ENCODE data around the gene TRNP1. TPM values are rescaled to one million over a fixed set of nuclear protein-coding genes. Genes with fewer than 3 reads are reported as not detected.

TRNP1 gene
- total and polyA plus RNA-seq, 4 donors: 2.0 to 23.1 (median 15.0) TPM

DNA sequence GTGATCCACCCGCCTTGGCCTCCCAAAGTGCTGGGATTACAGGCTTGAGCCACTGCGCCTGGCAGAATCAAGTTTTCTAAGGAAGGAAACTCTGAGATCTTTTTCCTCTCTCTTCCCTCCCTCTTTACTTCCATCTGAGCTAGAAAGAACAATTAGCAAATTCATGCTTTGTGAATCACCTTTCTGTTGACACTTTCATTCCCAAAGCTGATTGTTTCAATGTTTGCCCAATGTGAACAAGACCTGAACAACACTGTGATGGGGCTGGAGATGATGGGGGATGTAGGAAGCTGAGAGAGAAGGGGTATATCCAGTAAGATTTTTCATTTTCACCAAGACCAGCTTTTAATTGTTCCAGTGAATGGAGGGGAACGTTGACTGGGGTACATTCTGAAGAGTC is 24.8 kb downstream of the TRNP1 start:
- no peak overlapping the region for H3K4me3 ChIP-seq
- H3K9ac ChIP-seq (ENCODE audit: insufficient read depth in 1 of 2, low read length in 2 of 2): no peak overlapping the region
- WGBS, 2 donors: 93 to 95% methylated on average over 3 of the region's 3 CpGs
- TF ChIP-seq, protein P1, sequence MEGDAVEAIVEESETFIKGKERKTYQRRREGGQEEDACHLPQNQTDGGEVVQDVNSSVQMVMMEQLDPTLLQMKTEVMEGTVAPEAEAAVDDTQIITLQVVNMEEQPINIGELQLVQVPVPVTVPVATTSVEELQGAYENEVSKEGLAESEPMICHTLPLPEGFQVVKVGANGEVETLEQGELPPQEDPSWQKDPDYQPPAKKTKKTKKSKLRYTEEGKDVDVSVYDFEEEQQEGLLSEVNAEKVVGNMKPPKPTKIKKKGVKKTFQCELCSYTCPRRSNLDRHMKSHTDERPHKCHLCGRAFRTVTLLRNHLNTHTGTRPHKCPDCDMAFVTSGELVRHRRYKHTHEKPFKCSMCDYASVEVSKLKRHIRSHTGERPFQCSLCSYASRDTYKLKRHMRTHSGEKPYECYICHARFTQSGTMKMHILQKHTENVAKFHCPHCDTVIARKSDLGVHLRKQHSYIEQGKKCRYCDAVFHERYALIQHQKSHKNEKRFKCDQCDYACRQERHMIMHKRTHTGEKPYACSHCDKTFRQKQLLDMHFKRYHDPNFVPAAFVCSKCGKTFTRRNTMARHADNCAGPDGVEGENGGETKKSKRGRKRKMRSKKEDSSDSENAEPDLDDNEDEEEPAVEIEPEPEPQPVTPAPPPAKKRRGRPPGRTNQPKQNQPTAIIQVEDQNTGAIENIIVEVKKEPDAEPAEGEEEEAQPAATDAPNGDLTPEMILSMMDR (IDR thresholded peaks at IDR 0.05; ENCODE audit: control extremely low read depth, extremely low read depth): no peak
- H3K9me3 ChIP-seq (ENCODE audit: control insufficient read depth in 4 of 4, insufficient read depth in 3 of 4, low read length in 3 of 4): no peaks in the 10 kb centered on the region
- no peaks in the 10 kb centered on the region for H3K27me3 ChIP-seq (ENCODE audit: control insufficient read depth in 3 of 3, insufficient read depth in 3 of 3, low read length in 2 of 3)
- peaks cover 0 to 4% (median 0%) of the 10 kb centered on the region in 5 donors for H3K4me1 ChIP-seq (ENCODE audit: control insufficient read depth in 5 of 5, insufficient read depth in 5 of 5, low read length in 5 of 5)
- no peaks in the 10 kb centered on the region for H3K36me3 ChIP-seq (ENCODE audit: control insufficient read depth in 4 of 4, insufficient read depth in 4 of 4, low read length in 4 of 4)
- no peak overlapping the region for H3K27ac ChIP-seq (ENCODE audit: low read depth in 1 of 2, low read length in 1 of 2)
- DNase-seq: no peak
- ATAC-seq (ENCODE audit: insufficient read depth, low FRiP score): no peak

DNA sequence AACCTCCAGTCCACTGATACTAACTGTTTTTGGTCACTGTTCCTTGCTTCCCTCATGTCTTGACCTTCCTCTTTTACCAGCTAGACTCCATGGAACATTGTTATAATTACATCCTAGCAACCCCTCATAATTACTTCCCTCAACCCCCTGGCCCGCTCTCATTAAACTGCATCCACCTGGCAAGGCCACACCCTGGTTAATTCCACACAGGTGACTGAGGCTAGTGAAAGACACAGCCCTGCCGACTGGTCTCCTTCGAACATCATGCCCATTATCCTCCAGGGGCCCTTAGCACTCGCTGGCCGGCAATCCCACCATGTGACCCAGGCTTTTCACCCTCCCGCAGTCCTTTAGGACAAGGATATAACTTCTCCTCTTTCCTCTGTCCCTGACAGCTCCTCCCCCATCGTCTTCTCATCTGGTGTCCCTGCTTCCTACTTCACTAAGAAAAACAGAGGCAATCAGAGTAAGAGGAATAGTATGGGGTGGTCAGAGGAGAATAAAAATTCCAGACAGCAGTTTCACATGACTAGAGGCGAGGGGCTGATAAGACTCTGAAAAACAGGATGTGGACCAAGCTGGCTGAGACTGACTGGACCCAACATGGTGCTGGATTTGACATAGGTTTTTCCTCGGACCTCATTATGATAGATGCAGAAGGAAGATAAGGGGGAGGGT is 28.0 kb downstream of the TRNP1 start:
- no peaks in the 10 kb centered on the region for H3K36me3 ChIP-seq (ENCODE audit: control insufficient read depth in 4 of 4, insufficient read depth in 4 of 4, low read length in 4 of 4)
- no peak overlapping the region for H3K27ac ChIP-seq (ENCODE audit: low read depth in 1 of 2, low read length in 1 of 2)
- WGBS, 2 donors: 61 to 63% methylated on average over 9 of the region's 9 CpGs
- no peak overlapping the region for H3K4me3 ChIP-seq
- no peaks in the 10 kb centered on the region for H3K27me3 ChIP-seq (ENCODE audit: control insufficient read depth in 3 of 3, insufficient read depth in 3 of 3, low read length in 2 of 3)
- TF ChIP-seq, protein P1 (IDR thresholded peaks at IDR 0.05; ENCODE audit: control extremely low read depth, extremely low read depth): no peak
- DNase-seq: peak in 1 of 3 donors; percentile 63
- peaks cover 0 to 4% (median 0%) of the 10 kb centered on the region in 5 donors for H3K4me1 ChIP-seq (ENCODE audit: control insufficient read depth in 5 of 5, insufficient read depth in 5 of 5, low read length in 5 of 5)
- H3K9me3 ChIP-seq (ENCODE audit: control insufficient read depth in 4 of 4, insufficient read depth in 3 of 4, low read length in 3 of 4): no peaks in the 10 kb centered on the region
- no peak for ATAC-seq (ENCODE audit: insufficient read depth, low FRiP score)
- no peak overlapping the region for H3K9ac ChIP-seq (ENCODE audit: insufficient read depth in 1 of 2, low read length in 2 of 2)

DNA sequence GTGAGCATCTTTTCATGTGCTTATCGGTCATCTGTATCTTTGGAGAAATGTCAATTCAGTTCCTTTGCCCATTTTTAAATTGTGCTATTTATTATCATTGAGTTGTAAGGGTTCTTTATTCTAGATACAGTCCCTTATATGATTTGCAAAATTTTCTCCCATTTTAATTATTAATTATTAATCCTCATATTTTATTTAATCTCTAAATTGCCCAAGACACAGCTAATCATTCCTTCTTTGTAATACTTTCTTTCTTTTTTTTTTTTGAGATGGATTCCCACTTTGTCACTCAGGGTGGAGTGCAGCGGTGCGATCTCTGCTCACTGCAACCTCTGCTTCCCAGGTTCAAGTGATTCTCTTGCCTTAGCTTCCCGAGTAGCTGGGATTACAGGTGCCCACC is 32.2 kb downstream of the TRNP1 start:
- Histone ChIP-seq H3K9ac (ENCODE audit: insufficient read depth in 1 of 2, low read length in 2 of 2) (no peak overlapping the region), H3K27ac (ENCODE audit: low read depth in 1 of 2, low read length in 1 of 2) (no peak overlapping the region), H3K4me1 (ENCODE audit: control insufficient read depth in 5 of 5, insufficient read depth in 5 of 5, low read length in 5 of 5) (peaks cover 0 to 7% (median 2%) of the 10 kb centered on the region in 5 donors), H3K4me3 (no peak overlapping the region), H3K27me3 (ENCODE audit: control insufficient read depth in 3 of 3, insufficient read depth in 3 of 3, low read length in 2 of 3) (no peaks in the 10 kb centered on the region), H3K36me3 (ENCODE audit: control insufficient read depth in 4 of 4, insufficient read depth in 4 of 4, low read length in 4 of 4) (no peaks in the 10 kb centered on the region), H3K9me3 (ENCODE audit: control insufficient read depth in 4 of 4, insufficient read depth in 3 of 4, low read length in 3 of 4) (no peaks in the 10 kb centered on the region)
- ATAC-seq (ENCODE audit: insufficient read depth, low FRiP score) (no peak), DNase-seq (no peak)
- TF ChIP-seq, protein P1 (IDR thresholded peaks at IDR 0.05; ENCODE audit: control extremely low read depth, extremely low read depth): no peak
- 94 to 96% methylated on average over 4 of the region's 4 CpGs for WGBS, 2 donors

Measured in lung (tissue), 12 donors.